Keratinocyte (primary cell): ENCODE results near the gene SLC38A2. TPM values are rescaled to one million over a fixed set of nuclear protein-coding genes. Genes with fewer than 3 reads are reported as not detected.

Experiments
- DNase-seq: peaks from one replicate; pipeline ENCODE4 v3.0.0-alpha.2; 2011; ENCODE audit warnings: low read depth, missing footprints, low spot score
- FAIRE-seq: peaks from 2 replicates; lab custom pipeline; 2011; peaks lifted over from hg19 to GRCh38; lab: Jason Lieb, UNC
- H2AFZ ChIP-seq: 2 replicates; pipeline ENCODE4 v1.6.0; 2012; ENCODE audit warnings: low read length, control low read depth, inconsistent platforms; ENCODE audit not compliant: control insufficient read depth
- H3K27ac ChIP-seq: 2 replicates; pipeline ENCODE4 v1.5.1; 2011; ENCODE audit warnings: low read length; ENCODE audit not compliant: control insufficient read depth, insufficient read depth
- H3K27me3 ChIP-seq: 3 replicates; pipeline ENCODE4 v1.6.0; 2011; ENCODE audit warnings: low read length; ENCODE audit not compliant: control insufficient read depth, insufficient read depth; ENCODE audit errors: extremely low read depth
- H3K36me3 ChIP-seq, 2 experiments: 2 replicates in 1 of 2; 3 replicates in 1 of 2; pipeline ENCODE4 v1.5.1; 2011; ENCODE audit warnings: low read length in 2 of 2, mild to moderate bottlenecking in 1 of 2; ENCODE audit not compliant: control insufficient read depth in 2 of 2, insufficient read depth in 2 of 2; ENCODE audit errors: extremely low read depth in 1 of 2
- H3K4me1 ChIP-seq: 3 replicates; pipeline ENCODE4 v1.5.1; 2011; ENCODE audit warnings: low read length; ENCODE audit not compliant: control insufficient read depth, insufficient read depth; ENCODE audit errors: extremely low read depth
- H3K4me2 ChIP-seq: 3 replicates; pipeline ENCODE4 v1.6.0; 2011; ENCODE audit warnings: low read depth, low read length; ENCODE audit not compliant: control insufficient read depth, insufficient read depth; ENCODE audit errors: extremely low read depth
- H3K4me3 ChIP-seq, 3 experiments: fragments of 200-600 bp in 1 of 3; sonication (generic) in 1 of 3; 2 replicates in 2 of 3; 3 replicates in 1 of 3; pipeline ENCODE4 v1.5.1; 2011 to 2016; ENCODE audit warnings: low read length in 3 of 3, mild to moderate bottlenecking in 3 of 3, control low read depth in 2 of 3, inconsistent platforms in 1 of 3, low read depth in 1 of 3, mixed read lengths in 1 of 3, mixed run types in 1 of 3, moderate library complexity in 1 of 3; ENCODE audit not compliant: control insufficient read depth in 2 of 3, insufficient read depth in 2 of 3; ENCODE audit errors: extremely low read depth in 1 of 3
- H3K79me2 ChIP-seq: 2 replicates; pipeline ENCODE4 v1.6.0; 2012; ENCODE audit warnings: low read length; ENCODE audit not compliant: control insufficient read depth, insufficient read depth
- H3K9ac ChIP-seq: 3 replicates; pipeline ENCODE4 v1.6.0; 2011; ENCODE audit warnings: low read length; ENCODE audit not compliant: control insufficient read depth, insufficient read depth; ENCODE audit errors: extremely low read depth
- H3K9me1 ChIP-seq: 3 replicates; pipeline ENCODE4 v1.6.0; 2011; ENCODE audit warnings: low read length; ENCODE audit not compliant: control insufficient read depth, insufficient read depth; ENCODE audit errors: extremely low read depth
- H3K9me3 ChIP-seq: 2 replicates; pipeline ENCODE4 v1.5.1; 2012; ENCODE audit warnings: low read depth, low read length; ENCODE audit not compliant: control insufficient read depth
- H4K20me1 ChIP-seq: 3 replicates; pipeline ENCODE4 v1.6.0; 2011; ENCODE audit warnings: low read length; ENCODE audit not compliant: control insufficient read depth, insufficient read depth; ENCODE audit errors: extremely low read depth
- EZH2 ChIP-seq: IDR thresholded peaks from one replicate; pipeline ENCODE4 v1.6.1; 2012; ENCODE audit warnings: inconsistent platforms, mild to moderate bottlenecking, low read length, moderate library complexity
- dilution Hi-C: fragments of 300-500 bp; cut with MboI; formaldehyde crosslinking; loops from one replicate; pipeline ENCODE4 v1.7.0; 2020; ENCODE audit warnings: low sequenced_read_pairs; ENCODE audit not compliant: extremely low pct_ligation_motif_present
- polyA plus RNA-seq, 5 experiments: library from polyadenylated mRNA; depleted of rRNA in 3 of 5; stranded (reverse) in 3 of 5; stranded (forward) in 1 of 5; unstranded in 1 of 5; fragments of >200 nt; gene quantifications; 1 replicate in 1 of 5; 2 replicates in 3 of 5; 3 replicates in 1 of 5; pipeline versions ENCODE4 v1.2.1 to v1.2.3, GENCODE V29; 2011 to 2012; ENCODE audit warnings: missing spikeins in 2 of 5, low read depth in 1 of 5, low replicate concordance in 1 of 5
- TF ChIP-seq, protein P1 (sequence below), 3 experiments: IDR thresholded peaks in 1 of 3; conservative IDR thresholded peaks in 1 of 3; optimal IDR thresholded peaks in 1 of 3; 2 replicates in 2 of 3; 3 replicates in 1 of 3; pipeline versions ENCODE3 to v1.5.1; 2011; ENCODE audit warnings: low read length in 3 of 3, mild to moderate bottlenecking in 3 of 3, moderate library complexity in 2 of 3, control low read depth in 1 of 3, inconsistent platforms in 1 of 3; ENCODE audit not compliant: insufficient read depth in 2 of 3; ENCODE audit errors: extremely low read depth in 1 of 3

Gene SLC38A2
- polyA plus RNA-seq, 1 donor (not counting 4 experiments of a cell fraction or from before 2014, with no cell fraction given): 577 TPM

GRCh38 chr12:46404733-46405132 lies 32.2 kb upstream of the SLC38A2 start:
- Histone ChIP-seq H3K9me3 (no peaks in the 10 kb centered on the region), H3K4me1 (peaks cover 30% of the 10 kb centered on the region), H3K9me1 (no peaks in the 10 kb centered on the region), H3K9ac (no peak overlapping the region), H3K79me2 (no peaks in the 10 kb centered on the region), H3K4me3 (no peak overlapping the region), H2AFZ (no peak overlapping the region), H3K4me2 (no peak overlapping the region), H3K27me3 (no peaks in the 10 kb centered on the region), H3K36me3 (no peaks in the 10 kb centered on the region), H3K27ac (no peak overlapping the region), H4K20me1 (no peaks in the 10 kb centered on the region)
- dilution Hi-C loops: no loop called here
- DNase-seq (no peak), FAIRE-seq (no peak)
- no peak for TF ChIP-seq EZH2
- TF ChIP-seq, protein P1, sequence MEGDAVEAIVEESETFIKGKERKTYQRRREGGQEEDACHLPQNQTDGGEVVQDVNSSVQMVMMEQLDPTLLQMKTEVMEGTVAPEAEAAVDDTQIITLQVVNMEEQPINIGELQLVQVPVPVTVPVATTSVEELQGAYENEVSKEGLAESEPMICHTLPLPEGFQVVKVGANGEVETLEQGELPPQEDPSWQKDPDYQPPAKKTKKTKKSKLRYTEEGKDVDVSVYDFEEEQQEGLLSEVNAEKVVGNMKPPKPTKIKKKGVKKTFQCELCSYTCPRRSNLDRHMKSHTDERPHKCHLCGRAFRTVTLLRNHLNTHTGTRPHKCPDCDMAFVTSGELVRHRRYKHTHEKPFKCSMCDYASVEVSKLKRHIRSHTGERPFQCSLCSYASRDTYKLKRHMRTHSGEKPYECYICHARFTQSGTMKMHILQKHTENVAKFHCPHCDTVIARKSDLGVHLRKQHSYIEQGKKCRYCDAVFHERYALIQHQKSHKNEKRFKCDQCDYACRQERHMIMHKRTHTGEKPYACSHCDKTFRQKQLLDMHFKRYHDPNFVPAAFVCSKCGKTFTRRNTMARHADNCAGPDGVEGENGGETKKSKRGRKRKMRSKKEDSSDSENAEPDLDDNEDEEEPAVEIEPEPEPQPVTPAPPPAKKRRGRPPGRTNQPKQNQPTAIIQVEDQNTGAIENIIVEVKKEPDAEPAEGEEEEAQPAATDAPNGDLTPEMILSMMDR (optimal IDR thresholded peaks at IDR 0.05 in 1 of 3, IDR thresholded peaks at IDR 0.05 in 1 of 3, conservative IDR thresholded peaks at IDR 0.05 in 1 of 3; ENCODE audit: extremely low read depth in 1 of 3, insufficient read depth in 2 of 3, low read length in 3 of 3): no peak

DNA sequence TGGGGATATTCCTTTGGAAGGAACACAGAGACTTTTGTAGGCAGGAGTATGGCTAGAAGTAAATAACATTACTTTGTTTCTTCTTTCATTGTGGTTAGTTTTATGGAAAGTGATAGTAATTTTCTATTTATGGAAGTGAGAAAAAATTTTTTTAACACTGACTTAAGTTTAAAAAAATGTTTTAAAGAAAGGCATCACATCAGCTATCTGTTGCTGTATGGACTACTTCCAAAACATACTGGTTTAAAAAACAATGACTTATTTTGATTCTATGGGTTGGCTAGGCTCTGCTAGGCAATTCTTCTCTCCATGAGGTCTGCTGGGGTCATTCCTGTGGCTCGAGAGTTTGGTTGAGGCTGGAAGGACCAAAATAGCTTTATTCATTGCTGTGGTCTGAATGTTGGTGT lies 31.7 kb upstream of the SLC38A2 start:
- Histone ChIP-seq H3K4me2 (no peak overlapping the region), H4K20me1 (no peaks in the 10 kb centered on the region), H3K9me3 (no peaks in the 10 kb centered on the region), H3K9ac (no peak overlapping the region), H2AFZ (no peak overlapping the region), H3K27ac (no peak overlapping the region), H3K27me3 (no peaks in the 10 kb centered on the region), H3K79me2 (no peaks in the 10 kb centered on the region), H3K4me3 (no peak overlapping the region), H3K36me3 (no peaks in the 10 kb centered on the region), H3K9me1 (no peaks in the 10 kb centered on the region), H3K4me1 (peaks cover 30% of the 10 kb centered on the region)
- TF ChIP-seq, protein P1 (optimal IDR thresholded peaks at IDR 0.05 in 1 of 3, IDR thresholded peaks at IDR 0.05 in 1 of 3, conservative IDR thresholded peaks at IDR 0.05 in 1 of 3; ENCODE audit: extremely low read depth in 1 of 3, insufficient read depth in 2 of 3, low read length in 3 of 3): no peak
- TF ChIP-seq EZH2: no peak
- peak; percentile 5 for FAIRE-seq
- no peak for DNase-seq
- dilution Hi-C loops: no loop called here
